Activated gamma-delta T cell treated with Interleukin-2 at 50 U/mL for 16 hours (primary cell): Measurements from ENCODE around the gene OR4Q3.
"Not testable (repeated sequence)": the region's sequence is repeated elsewhere in the genome, so short reads cannot be mapped to it uniquely, and the experiment has no call there.

ENCODE experiments used
- DNase-seq: peaks from one replicate; pipeline ENCODE4 v3.0.0-alpha.2; 2020

The OR4Q3 gene

GRCh38 chr14:19743256-19743655, at the start of gene OR4Q3:
OR4Q3 (plus strand) TSS chr14:19743571.
- DNase-seq = no peak

GRCh38 chr14:19729359-19729758, 14.0 kb upstream of the OR4Q3 start:
- DNase-seq = no peak

- DNase-seq = no peak
Observed at GRCh38 chr14:19729763-19730162, 13.6 kb upstream of the OR4Q3 start.

- DNase-seq = not testable (repeated sequence)
Observed at GRCh38 chr14:19733893-19734292, 9.5 kb upstream of the OR4Q3 start.

- not testable (repeated sequence) for DNase-seq
Observed at GRCh38 chr14:19752316-19752715, 8.9 kb downstream of the OR4Q3 start.

GRCh38 chr14:19754172-19754571, 10.8 kb downstream of the OR4Q3 start:
- DNase-seq = no peak

- not testable (repeated sequence) for DNase-seq
Observed at GRCh38 chr14:19771491-19771890, 28.1 kb downstream of the OR4Q3 start.

GRCh38 chr14:19771895-19772430, 28.6 kb downstream of the OR4Q3 start:
- DNase-seq = no peak

GRCh38 chr14:19772454-19772853, 29.1 kb downstream of the OR4Q3 start:
- not testable (repeated sequence) for DNase-seq

- not testable (repeated sequence) for DNase-seq
Observed at GRCh38 chr14:19773204-19773603, 29.8 kb downstream of the OR4Q3 start, which contains the start of gene OR4M1. OR4M1 (plus strand) TSS chr14:19773504; CDS start chr14:19780323, 6,819 bp downstream.

GRCh38 chr14:19775587-19775986, 32.2 kb downstream of the OR4Q3 start:
- DNase-seq = no peak

- not testable (repeated sequence) for DNase-seq
Observed at GRCh38 chr14:19785848-19786247, 42.5 kb downstream of the OR4Q3 start.

- not testable (repeated sequence) for DNase-seq
Observed at GRCh38 chr14:19787318-19787717, 43.9 kb downstream of the OR4Q3 start.

- DNase-seq = not testable (repeated sequence)
Observed at GRCh38 chr14:19788150-19788549, 44.8 kb downstream of the OR4Q3 start.

- not testable (repeated sequence) for DNase-seq
Observed at GRCh38 chr14:19796520-19797108, 53.2 kb downstream of the OR4Q3 start.
